ENCODE results near the gene RREB1.

The RREB1 gene

DNA sequence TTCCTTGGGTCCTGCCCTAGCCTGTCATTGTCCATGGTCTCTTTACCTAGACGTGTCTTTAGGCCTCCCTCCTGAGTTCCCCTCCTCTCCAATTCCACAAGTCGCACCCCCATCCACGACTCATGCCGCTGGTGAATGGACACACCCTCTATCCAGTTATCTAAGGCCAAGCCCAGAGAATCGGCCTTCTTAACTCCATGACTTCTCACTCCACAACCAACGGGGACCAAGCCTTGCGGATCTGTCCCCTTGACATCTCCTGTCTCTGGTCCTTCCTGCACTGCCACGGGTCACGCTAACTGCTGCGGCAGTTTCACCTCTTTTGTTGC, 7.0 kb upstream of the RREB1 start:
- no peak for DNase-seq

DNA sequence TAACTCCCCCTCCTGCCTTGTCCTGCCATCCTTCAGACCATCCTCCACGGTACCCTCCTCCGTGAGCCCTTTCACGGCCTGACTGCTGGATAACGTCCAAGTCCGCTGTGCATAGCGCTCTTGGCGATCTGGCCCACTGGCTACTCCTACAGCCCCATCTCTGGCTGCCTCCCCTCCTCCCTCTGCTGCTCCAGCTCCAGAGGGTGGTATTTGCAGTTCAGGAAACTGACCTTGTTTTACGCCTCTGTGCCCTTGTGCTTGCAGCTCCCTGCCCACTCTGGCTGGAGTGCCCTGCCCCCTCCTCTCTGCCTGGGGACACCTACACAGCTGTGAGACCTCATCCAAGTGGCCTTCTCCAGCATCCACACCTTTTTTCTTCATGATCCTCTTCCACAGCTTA, 6.5 kb upstream of the RREB1 start:
- DNase-seq = no peak

DNA sequence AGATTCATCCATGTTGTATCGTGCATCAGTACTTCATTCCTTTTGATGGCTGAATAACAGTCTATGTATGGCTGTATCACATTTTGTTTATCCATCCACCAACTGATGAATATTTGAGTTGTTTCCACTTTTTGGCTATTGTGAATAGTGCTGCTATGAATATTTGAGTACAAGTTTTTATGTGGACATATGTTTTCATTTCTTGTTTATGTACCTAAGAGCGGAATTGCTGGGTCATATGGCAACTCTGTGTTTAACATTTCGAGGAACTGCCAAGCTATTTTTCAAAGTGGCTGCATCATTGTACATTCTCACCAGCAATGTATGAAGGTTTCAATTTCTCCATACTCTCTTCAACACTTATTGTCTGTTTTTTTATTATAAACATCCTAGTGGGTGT, 3.0 kb upstream of the RREB1 start:
- no peak for DNase-seq

DNA sequence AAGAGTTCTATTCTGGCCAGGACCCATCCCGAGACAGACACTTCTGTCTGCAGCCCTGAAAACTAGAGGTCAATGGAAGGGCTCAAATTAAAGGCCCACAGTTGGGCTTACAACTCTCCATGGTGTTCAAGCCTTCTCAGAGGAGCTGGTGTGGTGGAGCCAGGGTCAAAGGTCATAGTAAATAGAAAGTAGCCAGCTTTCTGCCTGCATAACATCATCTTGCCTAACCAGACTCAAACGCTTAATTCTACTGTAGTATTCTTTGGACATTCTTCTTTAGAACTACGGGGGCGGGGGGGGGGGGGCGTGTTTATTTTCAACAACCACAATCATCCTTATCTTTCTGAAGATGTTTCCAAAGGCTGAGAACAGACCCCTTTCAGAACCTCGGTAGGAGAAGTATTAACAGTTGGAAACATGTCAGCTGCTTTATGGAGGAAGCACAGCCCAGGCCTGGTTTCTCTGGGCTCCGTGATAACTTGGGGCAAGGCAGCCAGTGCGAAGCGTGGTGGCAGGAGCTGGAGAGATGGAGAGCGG, 1.5 kb upstream of the RREB1 start:
- DNase-seq = peak; percentile 17

GRCh38 chr6:7106752-7107577, 796 bp upstream of the RREB1 start:
- DNase-seq = peak; percentile 60

- peak; percentile 45 for DNase-seq
Observed at GRCh38 chr6:7108196-7108963, 619 bp downstream of the RREB1 start.

GRCh38 chr6:7108964-7109836, 1.4 kb downstream of the RREB1 start:
- peak; percentile 30 for DNase-seq

DNA sequence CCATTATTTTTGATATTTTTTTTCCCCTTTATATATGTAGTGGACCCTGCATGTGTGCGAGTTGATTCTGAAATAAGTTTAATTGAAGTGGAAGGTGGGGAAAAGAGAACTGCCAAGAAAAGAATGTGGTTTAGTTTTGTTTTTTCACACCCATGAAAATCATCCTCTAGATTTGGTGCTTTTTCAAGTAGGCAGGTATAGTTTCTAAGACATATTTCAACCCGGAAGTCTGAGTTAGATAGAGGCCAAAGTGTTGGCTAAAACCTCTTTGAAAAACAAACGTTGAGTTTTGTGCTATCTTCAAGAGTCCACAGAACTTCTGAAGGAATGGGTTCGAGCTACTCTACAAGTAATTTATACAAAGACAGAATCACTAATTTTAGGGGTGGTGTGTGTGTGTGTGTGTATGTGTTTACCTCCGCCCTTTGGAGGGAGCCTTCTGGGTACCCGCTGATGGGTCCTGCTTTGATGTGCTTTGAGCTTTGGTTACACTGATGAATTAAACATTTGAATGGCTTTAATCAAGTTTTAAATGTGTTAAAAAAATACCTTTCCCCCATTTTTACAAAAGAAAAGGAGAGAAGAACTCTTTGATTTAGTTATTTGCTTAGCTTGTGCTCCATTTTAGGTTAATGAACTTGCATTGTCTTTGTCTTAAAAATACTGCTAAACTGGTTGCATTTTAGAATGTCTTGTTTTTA, 2.5 kb downstream of the RREB1 start:
- DNase-seq = no peak

GRCh38 chr6:7111095-7111690, 3.4 kb downstream of the RREB1 start:
- no peak for DNase-seq

DNA sequence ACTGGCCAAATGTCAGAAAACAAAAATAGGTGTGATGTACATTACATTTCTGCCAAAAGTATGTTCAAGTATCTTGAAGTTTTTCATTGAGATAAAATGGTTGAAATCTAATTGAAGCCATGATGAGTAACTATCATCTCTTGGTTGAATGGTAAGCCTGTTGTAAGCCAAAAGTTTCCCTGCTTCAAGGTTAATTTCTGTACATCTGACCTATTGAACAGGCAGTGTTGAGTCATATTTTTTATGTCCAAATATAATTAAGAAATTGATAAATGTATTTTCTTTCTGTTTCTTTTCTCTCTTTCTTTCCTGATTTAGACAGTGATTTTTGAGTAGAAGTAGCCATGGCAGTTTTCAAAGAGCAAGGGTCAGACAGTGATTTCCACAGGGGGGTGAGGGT, 4.4 kb downstream of the RREB1 start:
- no peak for DNase-seq

DNA sequence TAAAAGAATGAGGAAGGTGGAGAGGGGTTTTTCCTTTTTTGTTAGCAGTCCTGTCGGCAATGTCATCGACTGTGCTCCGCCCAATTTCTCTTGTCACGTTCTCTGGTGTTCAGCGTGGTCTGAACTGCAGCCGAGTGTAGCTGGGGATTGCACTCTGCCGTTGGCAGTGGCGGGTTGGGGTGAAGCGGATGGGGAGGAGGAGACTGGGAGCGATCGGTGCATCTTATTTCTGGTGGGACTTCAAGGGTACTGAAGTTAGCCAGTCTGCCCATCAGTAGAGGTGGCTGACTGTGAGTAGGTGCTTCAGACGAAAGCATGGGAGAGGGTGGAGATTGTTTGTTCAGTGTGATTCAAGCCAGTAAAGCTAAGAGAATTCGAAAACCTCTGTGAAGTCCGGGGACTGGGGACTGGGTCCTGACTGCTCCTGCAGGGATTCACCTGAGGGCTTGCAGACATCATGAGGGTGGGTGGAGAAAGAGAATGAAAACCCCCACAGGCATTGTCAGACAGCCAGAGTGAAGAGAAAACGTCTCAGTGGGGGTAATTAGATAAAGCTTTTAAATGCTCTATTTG, 5.1 kb downstream of the RREB1 start:
- DNase-seq = no peak

DNA sequence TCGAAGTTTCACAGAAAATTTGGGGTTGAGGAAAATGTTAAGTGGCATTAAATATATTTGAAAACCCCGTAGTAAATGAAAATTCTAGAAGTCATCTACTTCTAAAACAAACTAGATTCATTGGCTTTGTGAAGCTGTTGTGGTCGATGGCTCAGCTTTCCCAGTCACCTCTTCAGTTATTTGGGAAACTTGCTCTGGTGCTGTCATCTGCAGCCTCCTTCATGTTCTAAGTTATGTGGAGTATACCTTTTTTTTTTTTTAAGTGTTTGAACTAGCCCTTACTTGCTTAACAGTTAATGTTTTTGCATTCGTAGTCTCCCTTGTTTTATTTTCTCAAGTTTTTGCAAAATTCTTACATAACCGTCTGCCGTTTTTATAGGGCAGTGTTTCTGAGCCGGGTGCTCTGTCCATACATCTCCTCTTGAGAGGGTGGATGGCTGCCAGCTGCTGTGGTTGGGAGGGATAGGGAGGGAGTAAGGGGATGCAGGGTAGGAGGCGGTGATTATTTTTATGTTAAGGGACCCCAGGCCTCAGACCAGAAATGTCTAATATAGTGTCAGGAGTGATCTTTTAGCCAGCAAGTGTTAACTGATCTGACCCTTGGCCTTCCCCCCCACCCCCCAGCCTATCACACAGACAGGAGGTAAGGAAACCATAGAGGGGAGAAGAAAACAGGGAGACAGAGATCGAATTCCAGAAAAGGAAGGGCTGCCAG, 7.1 kb downstream of the RREB1 start:
- no peak for DNase-seq

DNA sequence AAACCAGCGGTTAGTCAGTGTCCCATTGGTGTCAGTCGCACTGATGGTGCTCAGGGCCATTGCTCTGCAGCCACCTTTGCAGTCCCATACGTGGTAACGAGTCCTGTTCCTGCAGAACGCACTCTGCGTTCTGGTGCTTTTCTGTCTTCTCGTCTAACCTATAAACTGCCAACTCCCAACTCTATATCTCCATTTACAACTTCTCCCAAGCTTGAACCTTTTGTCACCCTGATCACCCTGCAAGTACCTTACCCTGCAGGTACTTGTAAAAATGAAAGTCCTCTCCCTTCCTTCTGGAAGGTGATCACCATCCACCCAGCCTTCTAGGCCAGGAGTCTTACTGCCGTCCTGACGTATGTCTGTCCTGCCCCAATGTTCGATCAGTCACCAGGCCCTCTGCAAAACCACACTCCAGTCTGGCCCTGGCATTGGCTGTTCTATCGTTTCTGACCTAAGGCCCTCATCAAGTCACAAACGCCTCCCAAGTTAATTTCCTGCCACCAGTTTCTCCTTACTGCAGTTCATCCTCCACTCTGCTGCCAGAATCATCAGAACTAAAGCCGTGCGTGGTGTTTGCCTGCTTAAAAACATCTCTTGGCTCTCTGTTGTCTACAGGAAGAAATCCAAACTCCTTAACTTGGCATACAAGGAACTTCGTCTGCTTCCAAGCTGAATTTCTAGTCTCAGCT, 7.9 kb downstream of the RREB1 start:
- no peak for DNase-seq

GRCh38 chr6:7119272-7119801, 11.6 kb downstream of the RREB1 start:
- DNase-seq = no peak

- DNase-seq = no peak
Observed at GRCh38 chr6:7121700-7122241, 14.0 kb downstream of the RREB1 start.

DNA sequence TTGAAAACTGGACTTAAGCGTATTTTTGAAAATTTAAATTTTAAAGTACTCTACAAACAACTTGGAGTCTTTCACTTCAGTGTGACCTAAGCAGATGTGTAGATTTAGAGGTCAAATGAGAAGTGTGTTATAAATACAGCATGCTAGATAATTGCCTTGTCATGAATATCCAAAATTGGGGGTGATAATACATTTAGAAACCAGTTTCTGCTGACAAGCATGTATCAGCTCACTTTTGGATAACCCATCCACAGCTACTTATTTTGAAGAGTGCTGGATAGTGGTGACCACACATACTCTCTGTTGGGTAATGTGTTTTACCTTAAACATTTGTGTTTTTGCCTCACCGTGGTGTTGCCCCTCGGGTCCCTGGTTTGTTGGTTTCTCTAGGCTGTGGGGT, 14.9 kb downstream of the RREB1 start:
- DNase-seq = no peak

DNA sequence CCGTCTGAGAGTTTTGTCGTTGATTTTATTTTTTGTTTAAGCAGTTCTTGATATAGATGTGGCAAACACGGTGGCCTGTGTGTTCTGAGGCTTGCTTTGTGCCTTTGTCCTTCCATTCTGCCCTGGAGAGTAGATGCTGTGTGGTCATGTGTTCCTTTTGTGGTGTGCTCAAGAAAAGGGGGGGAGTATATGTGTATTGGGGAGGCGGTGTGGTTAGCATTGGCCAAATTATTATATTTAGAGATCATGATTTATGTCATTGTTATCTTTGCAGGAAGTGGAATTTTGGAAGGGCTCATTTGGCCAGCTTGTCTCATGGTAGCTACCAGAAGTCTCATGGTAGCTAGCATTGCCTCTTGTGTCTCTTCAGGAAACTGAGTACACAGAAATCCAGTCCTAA, 16.4 kb downstream of the RREB1 start:
- DNase-seq = no peak

DNA sequence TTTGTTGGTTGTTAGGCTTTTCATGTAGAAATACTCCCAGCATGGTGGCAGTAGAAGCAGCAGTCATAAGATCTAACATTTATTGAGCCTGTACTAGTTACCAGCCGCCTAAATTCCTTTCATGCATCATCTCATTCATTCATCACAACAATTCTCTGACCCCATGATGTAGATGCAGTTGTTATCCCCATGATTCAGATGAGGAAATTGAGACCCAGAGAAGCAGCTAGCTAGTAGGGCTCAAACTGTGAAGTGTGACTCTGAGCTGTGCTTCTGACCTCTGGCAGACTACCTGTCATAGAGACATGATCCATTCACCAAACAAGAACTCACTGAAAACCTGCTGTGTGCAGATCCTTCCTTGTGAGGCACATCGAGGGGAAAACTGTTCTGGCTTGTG, 16.9 kb downstream of the RREB1 start:
- DNase-seq = no peak

DNA sequence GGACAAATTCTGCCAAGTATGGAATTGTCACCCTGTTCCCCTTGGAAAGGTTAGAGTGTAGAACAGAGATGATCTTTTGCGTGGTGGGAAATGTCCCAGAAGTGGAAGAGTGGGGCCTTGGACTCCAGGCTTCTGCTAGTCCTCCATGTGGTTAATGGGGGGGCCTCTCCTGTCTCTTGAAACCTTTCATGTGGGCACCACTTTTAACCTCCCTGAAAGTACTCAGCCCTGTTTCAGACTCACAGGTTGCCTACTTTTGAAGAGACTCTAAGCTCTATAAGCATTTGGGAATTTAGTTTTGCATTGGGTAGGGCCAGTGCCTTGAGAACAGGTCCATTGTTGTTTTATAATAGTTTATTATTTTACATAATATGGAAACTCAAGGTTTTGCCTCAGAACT, 17.5 kb downstream of the RREB1 start:
- no peak for DNase-seq

- DNase-seq = no peak
Observed at GRCh38 chr6:7126754-7127153, 19.0 kb downstream of the RREB1 start.
